Neural progenitor cell (in vitro differentiated cells): ENCODE data around the gene GMNN. TPM values are rescaled to one million over a fixed set of nuclear protein-coding genes. Genes with fewer than 3 reads are reported as not detected.

ENCODE experiments used
- DNase-seq: peaks from one replicate; pipeline ENCODE4 v3.0.0-alpha.2; 2016; ENCODE audit warnings: low spot score
- H2AFZ ChIP-seq: fragments of 200-600 bp; sonication (generic); replicated peaks from 2 replicates; pipeline ENCODE4 v1.6.1; 2016; ENCODE audit warnings: antibody characterized with exemption
- H3F3A ChIP-seq: fragments of 200-600 bp; sonication (generic); 2 replicates; pipeline ENCODE4 v1.6.1; 2016; ENCODE audit warnings: antibody characterized with exemption, low read depth
- H3K27ac ChIP-seq: fragments of 200-600 bp; sonication (generic); 2 replicates; pipeline ENCODE4 v1.5.1; 2016; ENCODE audit warnings: mild to moderate bottlenecking
- H3K27me3 ChIP-seq: fragments of 200-600 bp; sonication (generic); 2 replicates; pipeline ENCODE4 v1.6.1; 2016; ENCODE audit warnings: mild to moderate bottlenecking, moderate library complexity
- H3K36me3 ChIP-seq: fragments of 200-600 bp; sonication (generic); 2 replicates; pipeline ENCODE4 v1.5.1; 2016
- H3K4me1 ChIP-seq: fragments of 200-600 bp; sonication (generic); 2 replicates; pipeline ENCODE4 v1.6.1; 2016; ENCODE audit warnings: mixed run types
- H3K4me2 ChIP-seq: fragments of 200-600 bp; sonication (generic); 2 replicates; pipeline ENCODE4 v1.6.1; 2016
- H3K4me3 ChIP-seq: fragments of 200-600 bp; sonication (generic); 2 replicates; pipeline ENCODE4 v1.5.1; 2016
- H3K79me2 ChIP-seq: fragments of 200-600 bp; sonication (generic); 2 replicates; pipeline ENCODE4 v1.6.1; 2016; ENCODE audit warnings: low read depth
- H3K9ac ChIP-seq: fragments of 200-600 bp; sonication (generic); 2 replicates; pipeline ENCODE4 v1.6.1; 2016
- H3K9me3 ChIP-seq: fragments of 200-600 bp; sonication (generic); 2 replicates; pipeline ENCODE4 v1.5.1; 2016; ENCODE audit warnings: low read depth
- H4K20me1 ChIP-seq: fragments of 200-600 bp; sonication (generic); 2 replicates; pipeline ENCODE4 v1.6.1; 2016; ENCODE audit warnings: low read depth
- H3K27ac Mint-ChIP-seq: 3 replicates; pipeline ENCODE4 v1.8.0; 2021; ENCODE audit warnings: mixed read lengths
- H3K27me3 Mint-ChIP-seq: 2 replicates; pipeline ENCODE4 v1.8.0; 2022; ENCODE audit warnings: low read depth, mild to moderate bottlenecking, inconsistent platforms, moderate library complexity, mixed read lengths; ENCODE audit not compliant: insufficient read depth
- H3K36me3 Mint-ChIP-seq: 3 replicates; pipeline ENCODE4 v1.8.0; 2021; ENCODE audit warnings: mixed read lengths
- H3K4me1 Mint-ChIP-seq: 3 replicates; pipeline ENCODE4 v1.8.0; 2021; ENCODE audit warnings: mixed read lengths
- H3K4me3 Mint-ChIP-seq: 3 replicates; pipeline ENCODE4 v1.8.0; 2021; ENCODE audit warnings: mild to moderate bottlenecking, moderate library complexity, mixed read lengths
- H3K9me3 Mint-ChIP-seq: 3 replicates; pipeline ENCODE4 v1.8.0; 2020; ENCODE audit warnings: mixed read lengths
- EZH2 ChIP-seq: fragments of 200-600 bp; sonication (generic); IDR thresholded peaks from 2 replicates; pipeline ENCODE4 v1.6.1; 2017; ENCODE audit warnings: antibody characterized with exemption, mild to moderate bottlenecking, moderate library complexity
- EZH2phosphoT487 ChIP-seq: fragments of 200-600 bp; sonication (generic); IDR thresholded peaks from 2 replicates; pipeline ENCODE4 v1.6.1; 2017; ENCODE audit warnings: antibody characterized with exemption
- total RNA-seq: library from RNA; depleted of rRNA; stranded (reverse); fragments of >200 nt; gene quantifications from 2 replicates; pipeline ENCODE4 v1.2.3, GENCODE V29; 2015; ENCODE audit warnings: low replicate concordance
- TF ChIP-seq, protein P1 (sequence below): fragments of 200-600 bp; sonication (generic); IDR thresholded peaks from 2 replicates; pipeline ENCODE4 v1.5.1; 2017; ENCODE audit warnings: antibody characterized with exemption, mild to moderate bottlenecking

The GMNN gene
- total RNA-seq, 1 donor from 2014 or later, result 98.5 TPM

- H3K36me3 Mint-ChIP-seq, result peaks cover 16% of the 10 kb centered on the region
- H3K27ac Mint-ChIP-seq, result no peak overlapping the region
- peak overlapping the region; percentile 28 for H3K9ac ChIP-seq
- H3K27me3 Mint-ChIP-seq, result peaks cover 2% of the 10 kb centered on the region
- no peak overlapping the region for H3K27ac ChIP-seq
- H3K4me1 ChIP-seq, result peaks cover 19% of the 10 kb centered on the region
- H3K4me2 ChIP-seq, result peak overlapping the region; percentile 92
- TF ChIP-seq EZH2, result no peak
- H3K4me1 Mint-ChIP-seq, result peaks cover 33% of the 10 kb centered on the region
- no peaks in the 10 kb centered on the region for H3K27me3 ChIP-seq
- peak overlapping the region; percentile 97 for H3K4me3 Mint-ChIP-seq
- peak overlapping the region; percentile 85 for H3K4me3 ChIP-seq
- H4K20me1 ChIP-seq, result peaks cover 45% of the 10 kb centered on the region
- H2AFZ ChIP-seq, result no peak overlapping the region
- peaks cover 11% of the 10 kb centered on the region for H3K36me3 ChIP-seq
- H3K9me3 Mint-ChIP-seq, result no peaks in the 10 kb centered on the region
- no peaks in the 10 kb centered on the region for H3K9me3 ChIP-seq
- DNase-seq, result no peak
- H3K79me2 ChIP-seq, result peaks cover 72% of the 10 kb centered on the region
- peaks cover 14% of the 10 kb centered on the region for H3F3A ChIP-seq
Measured at GRCh38 chr6:24777227-24777626, 2.5 kb downstream of the GMNN start.

DNA sequence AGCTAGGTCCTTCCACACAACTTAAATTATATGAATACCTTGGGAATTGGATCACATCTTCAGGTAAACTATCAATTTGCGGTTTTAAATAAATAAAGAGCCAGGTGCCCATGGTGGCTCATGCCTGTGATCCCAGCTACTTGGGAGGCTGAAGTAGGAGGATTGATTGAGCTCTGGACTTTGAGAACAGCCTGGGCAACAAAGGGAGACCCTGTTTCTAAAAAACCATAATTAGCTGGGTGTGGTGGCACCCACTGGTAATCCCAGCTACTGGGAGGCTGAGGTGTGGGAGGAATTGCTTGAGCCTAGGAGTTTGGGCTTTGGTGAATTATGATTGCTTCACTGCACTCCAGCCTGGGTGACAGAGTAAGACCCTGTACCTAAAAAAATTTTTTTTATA lies 3.4 kb downstream of the GMNN start:
- Histone ChIP-seq H3K4me1 (peaks cover 19% of the 10 kb centered on the region), H3K36me3 (peaks cover 11% of the 10 kb centered on the region), H3K9ac (no peak overlapping the region), H3F3A (peaks cover 14% of the 10 kb centered on the region), H3K79me2 (peaks cover 73% of the 10 kb centered on the region), H4K20me1 (peaks cover 45% of the 10 kb centered on the region), H3K4me3 (peak overlapping the region; percentile 85), H3K9me3 (no peaks in the 10 kb centered on the region), H3K27ac (no peak overlapping the region), H3K4me2 (peak overlapping the region; percentile 92), H3K27me3 (no peaks in the 10 kb centered on the region), H2AFZ (no peak overlapping the region)
- Mint-ChIP-seq H3K36me3 (peaks cover 19% of the 10 kb centered on the region), H3K4me3 (no peak overlapping the region), H3K4me1 (peaks cover 33% of the 10 kb centered on the region), H3K27ac (no peak overlapping the region), H3K27me3 (peaks cover 2% of the 10 kb centered on the region), H3K9me3 (no peaks in the 10 kb centered on the region)
- TF ChIP-seq EZH2 (no peak), EZH2phosphoT487 (no peak)
- TF ChIP-seq, protein P1, sequence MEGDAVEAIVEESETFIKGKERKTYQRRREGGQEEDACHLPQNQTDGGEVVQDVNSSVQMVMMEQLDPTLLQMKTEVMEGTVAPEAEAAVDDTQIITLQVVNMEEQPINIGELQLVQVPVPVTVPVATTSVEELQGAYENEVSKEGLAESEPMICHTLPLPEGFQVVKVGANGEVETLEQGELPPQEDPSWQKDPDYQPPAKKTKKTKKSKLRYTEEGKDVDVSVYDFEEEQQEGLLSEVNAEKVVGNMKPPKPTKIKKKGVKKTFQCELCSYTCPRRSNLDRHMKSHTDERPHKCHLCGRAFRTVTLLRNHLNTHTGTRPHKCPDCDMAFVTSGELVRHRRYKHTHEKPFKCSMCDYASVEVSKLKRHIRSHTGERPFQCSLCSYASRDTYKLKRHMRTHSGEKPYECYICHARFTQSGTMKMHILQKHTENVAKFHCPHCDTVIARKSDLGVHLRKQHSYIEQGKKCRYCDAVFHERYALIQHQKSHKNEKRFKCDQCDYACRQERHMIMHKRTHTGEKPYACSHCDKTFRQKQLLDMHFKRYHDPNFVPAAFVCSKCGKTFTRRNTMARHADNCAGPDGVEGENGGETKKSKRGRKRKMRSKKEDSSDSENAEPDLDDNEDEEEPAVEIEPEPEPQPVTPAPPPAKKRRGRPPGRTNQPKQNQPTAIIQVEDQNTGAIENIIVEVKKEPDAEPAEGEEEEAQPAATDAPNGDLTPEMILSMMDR, result no peak
- DNase-seq, result peak; percentile 10

- peaks cover 16% of the 10 kb centered on the region for H3K36me3 ChIP-seq
- peaks cover 12% of the 10 kb centered on the region for H3F3A ChIP-seq
- Mint-ChIP-seq H3K9me3 (no peaks in the 10 kb centered on the region), H3K36me3 (peaks cover 21% of the 10 kb centered on the region), H3K27ac (no peak overlapping the region), H3K4me3 (no peak overlapping the region), H3K27me3 (peaks cover 2% of the 10 kb centered on the region), H3K4me1 (peaks cover 30% of the 10 kb centered on the region)
- no peak overlapping the region for H3K27ac ChIP-seq
- no peak overlapping the region for H3K9ac ChIP-seq
- peaks cover 79% of the 10 kb centered on the region for H3K79me2 ChIP-seq
- no peaks in the 10 kb centered on the region for H3K9me3 ChIP-seq
- peaks cover 19% of the 10 kb centered on the region for H3K4me1 ChIP-seq
- H2AFZ ChIP-seq, result no peak overlapping the region
- peaks cover 45% of the 10 kb centered on the region for H4K20me1 ChIP-seq
- H3K4me2 ChIP-seq, result no peak overlapping the region
- DNase-seq, result no peak
- H3K4me3 ChIP-seq, result no peak overlapping the region
- no peaks in the 10 kb centered on the region for H3K27me3 ChIP-seq
- TF ChIP-seq, protein P1, result no peak
- TF ChIP-seq EZH2, result no peak
- no peak for TF ChIP-seq EZH2phosphoT487
Measured at GRCh38 chr6:24778878-24779277, 4.1 kb downstream of the GMNN start.

- Histone ChIP-seq H3K4me1 (peaks cover 19% of the 10 kb centered on the region), H4K20me1 (peaks cover 45% of the 10 kb centered on the region), H3K9me3 (no peaks in the 10 kb centered on the region), H3K36me3 (peaks cover 19% of the 10 kb centered on the region), H3K27me3 (no peaks in the 10 kb centered on the region), H3K9ac (no peak overlapping the region), H3K79me2 (peaks cover 79% of the 10 kb centered on the region), H2AFZ (no peak overlapping the region), H3K4me3 (no peak overlapping the region), H3K4me2 (no peak overlapping the region), H3K27ac (no peak overlapping the region), H3F3A (peaks cover 6% of the 10 kb centered on the region)
- Mint-ChIP-seq H3K4me3 (no peak overlapping the region), H3K9me3 (no peaks in the 10 kb centered on the region), H3K36me3 (peaks cover 25% of the 10 kb centered on the region), H3K27me3 (peaks cover 2% of the 10 kb centered on the region), H3K27ac (no peak overlapping the region), H3K4me1 (peaks cover 29% of the 10 kb centered on the region)
- no peak for DNase-seq
- TF ChIP-seq EZH2 (no peak), EZH2phosphoT487 (no peak)
- TF ChIP-seq, protein P1, result no peak
Measured at GRCh38 chr6:24779416-24780016, 4.8 kb downstream of the GMNN start.
